LHCN-M2 (cell line): Measurements from ENCODE around the gene NCF2. TPM values are rescaled to one million over a fixed set of nuclear protein-coding genes. Genes with fewer than 3 reads are reported as not detected.

Experiments used
- DNase-seq: peaks from one replicate; pipeline ENCODE4 v3.0.0-alpha.2; 2012; ENCODE audit warnings: low read depth
- total RNA-seq: library from RNA; depleted of rRNA; stranded (reverse); fragments of >200 nt; gene quantifications from 2 replicates; pipeline ENCODE4 v1.2.3, GENCODE V29; 2014

NCF2 gene
- total RNA-seq, 1 experiment from 2014 or later: 0.06 TPM

DNA sequence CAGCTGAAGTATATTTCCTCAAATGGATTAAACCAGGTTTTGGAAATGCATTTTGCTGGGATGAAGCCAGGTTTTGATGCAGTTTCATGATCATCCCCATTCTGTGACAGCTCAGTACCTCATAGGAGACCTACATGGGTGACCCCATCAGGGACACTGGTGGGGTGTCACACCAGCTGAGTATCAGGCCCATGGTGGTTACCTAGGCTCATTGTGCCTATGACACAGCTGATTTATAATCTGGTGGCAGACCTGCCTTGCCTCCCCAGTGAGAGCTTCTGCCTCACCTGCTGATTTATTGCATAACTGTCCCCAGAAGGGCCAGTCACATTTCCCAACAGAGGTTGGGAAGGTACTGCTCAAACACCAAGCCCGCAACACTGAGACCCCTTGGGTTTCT is 3.8 kb downstream of the NCF2 start:
- no peak for DNase-seq

DNA sequence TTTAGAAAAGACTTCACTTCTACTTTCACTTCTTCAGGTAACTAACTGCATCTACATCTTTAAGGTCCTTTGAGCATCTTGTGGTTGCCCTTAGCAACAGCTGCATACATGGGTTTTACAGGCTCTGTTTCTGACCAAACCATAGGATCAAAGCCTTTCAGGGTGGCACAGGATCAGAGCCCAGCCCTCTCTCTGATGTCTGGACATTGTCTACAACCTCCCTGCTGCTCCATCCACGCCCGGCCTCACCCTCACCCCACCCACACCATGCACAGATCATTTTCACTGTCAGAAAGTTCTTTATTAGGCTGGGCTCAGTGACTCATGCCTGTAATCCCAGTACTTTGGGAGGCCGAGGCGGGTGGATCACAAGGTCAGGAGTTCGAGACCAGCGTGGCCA is 5.2 kb downstream of the NCF2 start:
- DNase-seq: no peak

DNA sequence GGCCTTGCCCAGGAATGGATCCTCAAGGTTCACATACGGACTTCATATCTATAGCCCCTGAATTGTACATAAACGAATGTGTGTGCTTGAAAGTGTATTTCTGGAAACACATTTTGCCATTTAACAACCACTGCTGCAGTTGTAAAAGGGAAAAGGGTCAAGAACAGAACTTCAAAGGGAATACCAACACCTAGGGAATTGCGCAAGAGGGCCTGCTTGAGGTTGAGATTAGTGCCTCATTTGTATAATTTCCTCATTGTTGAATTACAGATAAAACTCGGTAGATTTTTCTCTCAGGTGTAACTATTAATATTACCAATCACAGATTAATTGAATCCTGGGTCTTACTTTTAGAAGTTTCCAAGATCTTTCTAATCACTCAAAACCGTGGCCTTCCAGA is 6.1 kb downstream of the NCF2 start:
- no peak for DNase-seq

DNA sequence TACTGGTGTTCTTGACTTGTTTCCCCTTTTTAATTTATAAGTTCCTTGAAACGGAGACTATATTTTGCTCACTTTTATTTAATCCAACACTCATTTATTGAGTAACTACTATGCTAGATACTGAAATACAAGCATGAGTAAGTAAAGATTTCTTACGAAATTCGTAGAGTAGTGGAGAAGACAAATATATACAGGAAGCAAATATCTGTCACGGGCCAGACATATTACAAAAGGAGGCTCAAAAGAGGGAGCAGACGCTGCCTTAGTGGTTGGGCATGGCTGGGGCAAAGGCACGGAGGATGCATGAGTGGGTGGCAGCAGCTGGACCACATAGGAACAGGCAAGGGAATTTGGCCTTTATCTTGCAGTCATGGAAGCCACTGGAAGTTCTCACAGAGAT is 6.8 kb downstream of the NCF2 start:
- no peak for DNase-seq

DNA sequence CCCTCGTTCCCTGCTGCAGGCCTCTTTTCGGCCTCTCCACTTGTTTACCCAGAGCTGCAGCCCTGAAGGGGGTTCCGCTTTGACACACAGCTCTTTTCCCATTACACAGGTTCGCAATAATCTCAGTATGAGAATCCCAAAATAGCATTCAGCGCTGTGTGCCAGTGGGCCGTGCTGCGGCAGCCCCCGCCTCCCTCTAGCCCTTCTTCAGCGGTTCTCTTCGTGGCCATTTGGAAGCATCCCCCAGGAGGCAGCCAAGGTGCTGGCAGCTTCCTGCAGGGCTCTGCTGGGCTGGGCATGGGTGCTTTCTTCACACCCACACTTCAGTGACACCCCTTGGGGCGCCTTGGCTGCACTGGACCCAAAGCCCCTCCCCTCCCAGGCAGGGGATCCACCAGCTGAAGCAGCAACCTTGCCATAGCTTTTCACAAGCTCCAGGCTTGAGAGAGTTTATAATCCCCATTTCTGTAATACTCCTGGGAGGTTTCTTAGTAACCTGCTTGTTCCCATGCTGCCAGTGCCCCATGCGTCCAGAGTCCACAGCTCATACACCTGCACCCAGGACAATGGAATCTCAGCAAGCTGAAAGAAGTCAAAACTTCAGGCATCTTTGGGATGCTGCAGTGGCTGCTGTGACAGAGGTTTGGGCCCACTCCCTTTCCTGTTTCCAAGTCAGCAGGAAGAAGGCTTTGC is 8.1 kb downstream of the NCF2 start:
- no peak for DNase-seq

DNA sequence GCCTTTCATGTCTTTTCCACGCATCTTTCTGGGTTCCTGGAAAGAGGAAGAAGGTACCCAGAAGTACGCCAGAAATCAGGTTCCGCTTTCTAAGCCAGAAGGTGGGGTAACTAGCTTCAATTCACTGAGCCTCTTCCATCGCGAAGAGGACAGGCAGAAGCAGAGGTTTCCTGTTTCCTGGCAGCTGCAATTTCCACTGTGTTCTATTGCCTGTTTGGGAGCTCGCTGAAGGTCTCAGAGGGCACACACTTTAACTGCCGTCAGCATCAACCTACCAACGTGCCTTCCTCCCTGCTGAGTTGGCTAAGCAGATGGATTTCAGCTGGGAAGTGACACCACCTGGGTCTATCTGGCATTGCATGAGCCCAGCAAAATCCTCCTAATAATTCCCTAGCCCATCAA is 10.0 kb downstream of the NCF2 start:
- peak; percentile 50 for DNase-seq

DNA sequence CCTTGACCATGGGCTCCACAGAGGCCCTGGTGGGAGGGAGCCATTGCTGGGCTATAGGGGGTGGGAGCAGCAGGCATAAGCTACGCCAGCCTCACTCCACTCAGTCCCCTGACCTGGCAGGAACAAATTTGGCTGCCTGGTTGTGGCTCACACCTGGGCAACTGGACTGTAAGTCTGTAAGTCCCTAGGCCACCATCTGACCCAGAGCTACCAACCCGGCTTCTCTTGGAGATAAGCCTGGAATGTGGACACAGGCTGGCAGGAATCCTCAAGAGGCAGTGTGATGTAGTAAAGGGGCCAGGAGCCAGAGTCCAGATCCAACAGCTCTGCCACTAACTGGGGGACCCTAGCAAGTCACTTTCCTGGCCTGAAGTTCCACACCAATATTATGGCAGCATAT is 11.4 kb downstream of the NCF2 start:
- DNase-seq: no peak

DNA sequence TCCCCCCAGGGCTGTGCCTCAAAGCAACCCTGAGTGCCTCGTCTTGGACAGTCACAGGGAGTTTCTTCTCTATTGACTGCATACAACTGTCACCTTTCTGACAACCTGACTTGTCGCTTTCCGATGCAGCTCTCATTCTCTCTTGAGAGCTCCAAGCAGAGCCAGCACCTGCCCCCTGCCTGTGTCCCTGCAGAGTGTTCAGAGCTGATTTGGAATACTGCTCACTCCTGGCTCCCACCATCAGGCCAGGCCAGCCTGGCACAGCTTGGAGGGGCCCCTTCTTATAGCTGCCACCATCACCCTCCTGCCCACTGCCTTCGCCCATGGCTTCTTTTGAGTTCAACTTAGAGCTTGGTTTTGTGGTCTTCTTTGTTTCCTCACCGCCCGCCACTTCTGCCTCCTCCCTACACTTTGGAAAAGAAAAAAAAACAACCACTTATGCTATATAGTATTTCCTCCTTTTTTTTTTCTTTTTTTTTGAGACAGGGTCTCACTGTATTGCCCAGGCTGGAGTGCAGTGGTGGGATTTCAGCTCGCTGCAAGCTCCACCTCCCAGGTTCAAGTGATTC is 12.3 kb downstream of the NCF2 start:
- DNase-seq: no peak

DNA sequence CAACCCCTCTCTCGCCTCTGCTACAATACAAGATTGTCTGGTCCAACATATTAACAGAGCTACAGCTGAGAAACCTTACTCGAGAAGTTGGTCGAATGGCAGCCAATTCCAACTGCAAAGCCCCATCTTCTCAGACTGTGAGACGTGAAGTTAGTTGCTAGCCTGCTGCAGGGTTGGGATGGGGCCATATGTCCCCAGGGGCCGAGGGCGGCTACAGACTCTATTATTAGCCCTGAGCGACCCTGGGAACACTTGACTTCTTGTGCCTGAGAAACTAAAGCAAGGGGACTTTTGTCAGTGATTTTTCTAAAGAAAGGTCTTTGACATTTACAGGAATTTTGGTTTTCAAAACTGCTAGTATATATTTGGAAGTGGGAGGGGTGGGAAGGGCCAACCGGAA is 13.7 kb downstream of the NCF2 start:
- no peak for DNase-seq

DNA sequence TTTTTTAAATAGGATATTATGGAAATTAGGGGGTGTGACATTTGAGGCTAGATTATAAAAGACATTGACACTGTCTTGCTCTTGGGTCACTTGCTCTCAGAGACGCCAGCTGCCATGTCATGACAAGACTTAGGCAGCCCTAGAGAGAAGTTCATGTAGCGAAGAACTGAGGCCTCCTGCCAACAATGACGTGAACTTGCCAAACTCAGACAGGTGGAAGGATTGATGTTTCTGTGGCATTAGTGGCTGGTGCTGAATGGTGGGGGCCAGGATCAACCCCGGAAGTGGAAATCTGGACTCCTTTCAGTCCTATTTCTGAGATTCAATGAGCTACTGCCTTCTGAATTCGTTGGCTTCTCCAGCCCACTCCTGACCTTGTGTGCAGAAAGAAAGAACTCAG is 14.7 kb downstream of the NCF2 start:
- no peak for DNase-seq

DNA sequence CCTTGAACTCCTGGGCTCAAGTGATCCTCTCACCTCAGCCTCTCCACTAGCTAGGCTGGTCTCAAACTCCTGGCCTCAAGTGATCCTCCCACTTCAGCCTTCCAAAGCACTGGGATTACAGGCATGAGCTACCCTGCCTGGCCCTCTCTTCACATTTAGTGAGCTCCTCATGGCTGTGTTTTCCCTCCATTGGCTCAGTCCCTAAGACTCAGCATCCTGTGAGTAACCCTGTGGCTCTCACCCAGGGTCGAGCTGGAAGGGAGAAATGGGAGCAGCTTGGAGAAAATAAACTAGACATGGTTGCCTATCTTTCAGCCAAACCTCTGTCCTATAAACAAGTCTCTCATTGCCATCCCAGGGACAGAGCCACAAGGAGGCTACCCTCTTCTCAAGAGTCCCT is 17.5 kb downstream of the NCF2 start:
- DNase-seq: no peak

DNA sequence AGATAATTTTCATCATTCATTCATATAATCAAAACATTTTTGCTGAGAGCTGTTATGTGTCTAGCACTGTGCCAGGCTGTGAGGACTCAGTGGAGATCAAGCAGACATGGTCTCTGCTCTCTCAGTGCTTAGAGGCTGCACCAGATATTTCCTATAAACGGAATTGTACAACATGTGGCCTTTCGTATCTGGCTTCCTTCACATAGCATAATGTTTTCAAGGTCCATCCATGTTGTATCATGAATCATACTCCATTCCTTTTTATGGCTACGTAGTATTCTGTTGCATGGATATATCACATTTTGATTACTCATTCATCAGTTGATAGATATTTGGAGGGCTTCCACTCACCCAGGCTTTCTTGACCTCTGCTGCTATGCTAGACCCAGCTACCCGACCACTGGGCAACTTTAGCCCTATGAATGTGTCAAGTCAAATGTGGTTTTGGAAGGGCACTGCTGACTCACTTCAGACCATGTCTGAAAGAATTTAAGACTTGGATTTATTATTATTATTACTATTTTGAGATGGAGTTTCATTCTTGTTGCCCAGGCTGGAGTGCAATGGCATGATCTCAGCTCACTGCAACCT is 18.5 kb downstream of the NCF2 start:
- DNase-seq: peak; percentile 68

DNA sequence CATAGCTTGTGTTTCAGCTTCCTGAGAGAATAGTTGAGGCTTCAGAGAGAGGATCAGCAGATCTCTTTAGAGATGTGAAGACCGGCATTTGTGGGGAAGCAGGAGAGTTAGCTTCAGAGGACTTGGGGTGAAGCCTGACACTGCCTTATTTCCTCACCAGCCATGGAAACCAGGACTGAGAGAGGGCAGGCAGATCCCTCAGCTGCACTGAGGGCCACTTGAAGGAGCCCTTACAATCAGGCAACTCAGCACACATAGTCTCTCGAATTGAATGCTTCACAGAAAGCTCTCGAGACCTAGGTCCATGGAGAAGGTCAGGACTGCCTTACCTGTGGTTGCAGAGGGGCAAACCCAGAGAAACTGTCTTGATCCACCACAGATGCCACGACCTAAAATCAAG is 19.8 kb downstream of the NCF2 start:
- DNase-seq: no peak

DNA sequence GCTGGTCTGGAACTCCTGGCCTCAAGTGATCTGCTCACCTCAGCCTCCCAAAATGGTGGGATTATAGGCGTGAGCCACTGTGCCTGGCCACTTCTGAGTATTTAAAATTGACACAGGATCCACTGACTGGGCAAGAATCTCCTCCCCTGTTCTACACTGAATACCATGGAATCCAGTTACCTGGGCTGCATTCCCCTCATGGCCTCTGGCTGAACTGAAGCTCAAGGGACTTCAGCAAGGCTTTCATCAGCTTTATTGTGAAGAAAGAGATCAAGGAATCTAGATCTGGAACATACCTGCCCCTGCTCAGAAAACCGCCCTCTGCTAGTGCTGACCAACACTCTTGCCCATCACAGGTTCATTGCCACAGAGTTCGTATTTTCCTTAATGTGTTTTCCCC is 20.5 kb downstream of the NCF2 start:
- no peak for DNase-seq

DNA sequence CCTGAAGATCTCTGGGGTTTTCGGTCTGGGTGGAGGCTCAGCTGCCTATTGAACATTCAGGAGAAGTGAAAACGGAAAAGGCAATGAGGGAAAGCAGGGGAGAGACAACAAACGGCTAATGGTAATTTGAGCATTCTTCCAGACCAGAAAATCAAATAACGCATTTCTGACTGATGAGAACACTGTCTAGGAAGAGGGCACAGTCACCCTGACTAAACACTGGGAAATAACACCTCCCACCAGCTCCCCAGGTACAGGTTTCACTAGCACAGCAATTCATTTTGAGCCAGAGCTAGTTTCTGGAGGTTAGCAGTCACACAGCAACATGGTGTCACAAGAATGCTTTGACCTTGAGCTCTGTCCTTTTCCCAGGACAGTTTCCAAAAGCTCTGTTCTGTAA is 21.1 kb downstream of the NCF2 start:
- DNase-seq: peak; percentile 28

DNA sequence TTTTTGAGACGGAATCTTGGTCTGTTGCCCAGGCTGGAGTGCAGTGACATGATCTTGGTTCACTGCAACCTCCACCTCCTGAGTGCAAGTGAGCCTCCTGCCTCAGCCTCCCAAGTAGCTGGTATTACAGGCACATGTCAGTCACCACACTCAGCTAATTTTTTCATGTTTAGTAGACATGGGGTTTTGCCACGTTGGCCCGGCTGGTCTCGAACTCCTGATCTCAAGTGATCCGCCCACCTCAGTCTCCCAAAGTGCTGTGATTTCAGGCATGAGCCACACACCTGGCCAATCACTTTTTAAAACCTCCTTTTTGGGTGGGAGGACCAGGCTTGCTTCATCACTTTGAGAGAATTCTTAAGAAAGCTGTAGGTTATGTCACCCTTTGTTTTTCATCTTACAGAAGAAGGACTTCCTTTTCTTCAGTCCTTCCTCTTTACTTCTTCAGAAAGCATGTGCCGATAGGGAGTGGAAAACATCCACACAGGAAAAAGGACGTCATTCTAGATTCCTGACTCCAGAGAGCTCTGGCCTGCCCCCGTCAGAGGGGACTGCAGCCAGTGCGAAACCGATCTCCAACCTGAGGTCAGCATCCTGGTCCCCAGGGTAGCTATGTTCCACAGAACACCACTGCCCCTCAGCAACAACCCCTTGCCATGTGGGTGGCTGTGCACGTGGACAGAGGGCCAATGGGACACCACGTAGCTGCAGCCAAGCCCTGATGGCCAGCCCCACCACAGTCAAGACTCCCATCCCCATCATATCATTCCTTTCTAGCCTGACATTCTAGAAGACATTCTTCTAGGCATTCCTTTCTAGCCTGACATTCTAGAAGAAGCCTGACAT is 21.9 kb downstream of the NCF2 start:
- DNase-seq: no peak

DNA sequence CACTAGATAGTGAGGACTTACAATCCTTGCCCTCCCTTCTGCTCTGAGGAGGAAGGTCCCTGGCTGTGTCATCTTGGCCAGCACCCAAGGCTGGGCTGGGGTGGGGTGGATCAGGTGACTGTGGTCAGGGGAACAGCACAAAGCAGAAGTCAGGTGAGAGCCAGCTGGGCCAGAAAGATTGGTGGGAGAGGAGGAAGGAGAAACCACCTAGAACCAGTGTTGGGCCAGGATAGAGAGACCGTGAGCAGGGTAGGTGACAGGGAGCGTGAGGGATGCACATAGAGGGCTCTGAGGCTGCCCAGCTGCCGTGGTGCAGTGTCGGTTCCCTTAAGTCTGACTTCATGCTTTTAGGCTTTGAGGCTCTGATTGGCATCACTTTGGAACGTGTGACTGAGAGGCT is 22.7 kb downstream of the NCF2 start:
- DNase-seq: peak; percentile 42

DNA sequence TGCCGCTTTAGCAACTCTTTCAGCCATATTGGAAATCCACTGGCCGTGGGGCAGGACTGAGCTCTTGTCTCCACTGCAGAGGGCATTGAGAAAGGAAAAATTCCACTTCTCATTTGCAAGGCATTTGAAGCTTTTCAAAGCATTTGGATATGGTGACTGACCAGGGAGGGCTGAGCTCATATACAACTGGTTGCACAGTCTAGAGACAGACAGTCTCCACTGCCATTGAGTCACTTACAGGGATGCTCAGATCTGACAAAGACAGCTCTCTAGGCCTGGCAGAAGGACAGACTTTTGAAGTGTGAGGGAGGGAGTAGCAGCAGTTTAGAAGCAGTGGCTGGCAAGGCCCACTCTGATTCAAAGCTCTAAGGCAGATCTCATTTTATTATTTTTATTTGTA is 24.2 kb downstream of the NCF2 start:
- no peak for DNase-seq

DNA sequence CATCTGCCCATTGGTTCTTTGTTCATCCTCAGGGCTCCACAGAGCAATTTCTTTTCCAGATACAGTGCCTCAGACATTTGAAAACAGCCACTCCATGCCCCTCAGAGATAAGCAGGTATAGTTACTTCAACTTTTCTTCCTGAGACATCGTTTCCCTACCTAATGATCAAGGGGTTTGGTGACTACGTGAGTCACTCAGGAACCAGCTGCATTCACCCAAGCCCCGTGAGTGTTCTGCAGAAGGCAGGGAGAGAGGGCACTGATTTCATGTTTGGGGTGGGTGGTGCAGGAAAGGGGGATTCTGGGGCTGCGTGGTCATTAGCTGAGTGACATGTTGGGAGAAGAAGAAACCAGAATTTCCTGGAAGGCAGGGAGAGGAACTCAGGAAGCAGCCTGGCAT is 25.0 kb downstream of the NCF2 start:
- DNase-seq: no peak

DNA sequence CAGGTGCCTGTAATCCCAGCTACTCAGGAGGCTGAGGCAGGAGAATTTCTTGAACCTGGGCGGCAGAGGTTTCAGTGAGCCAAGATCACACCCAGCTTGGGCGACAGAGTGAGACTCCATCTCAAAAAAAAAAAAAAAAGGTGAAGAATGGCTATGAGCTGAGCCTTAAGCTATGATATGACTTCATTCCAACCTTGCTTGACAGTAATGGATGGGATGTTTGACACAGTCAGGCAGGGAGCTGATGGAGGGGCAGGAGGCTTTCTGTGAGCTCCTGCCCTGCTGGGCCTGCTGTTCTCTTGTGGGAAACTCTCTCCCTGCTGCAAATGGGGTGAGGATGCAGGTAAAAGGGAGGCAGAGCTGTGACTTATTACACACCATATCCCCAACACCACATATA is 27.6 kb downstream of the NCF2 start:
- DNase-seq: no peak

DNA sequence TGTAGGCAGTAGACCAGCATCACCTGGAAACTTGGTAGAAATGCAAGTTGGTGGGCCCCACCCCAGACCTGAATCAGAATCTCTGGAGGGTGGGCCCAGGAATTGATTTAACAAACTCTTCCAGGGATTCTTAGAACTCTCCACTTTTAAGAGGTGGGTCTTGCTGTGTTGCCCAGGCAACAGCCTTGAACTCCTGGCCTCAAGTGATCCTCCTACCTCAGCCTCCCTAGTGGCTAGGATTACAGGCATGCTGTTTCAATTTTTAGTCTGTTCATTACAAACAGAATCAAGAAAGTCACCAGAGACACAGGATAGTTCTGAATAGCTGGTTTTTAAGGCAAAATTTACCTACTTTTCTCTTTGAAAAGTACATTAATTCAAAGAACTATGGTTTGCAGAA is 31.2 kb downstream of the NCF2 start:
- DNase-seq: no peak

DNA sequence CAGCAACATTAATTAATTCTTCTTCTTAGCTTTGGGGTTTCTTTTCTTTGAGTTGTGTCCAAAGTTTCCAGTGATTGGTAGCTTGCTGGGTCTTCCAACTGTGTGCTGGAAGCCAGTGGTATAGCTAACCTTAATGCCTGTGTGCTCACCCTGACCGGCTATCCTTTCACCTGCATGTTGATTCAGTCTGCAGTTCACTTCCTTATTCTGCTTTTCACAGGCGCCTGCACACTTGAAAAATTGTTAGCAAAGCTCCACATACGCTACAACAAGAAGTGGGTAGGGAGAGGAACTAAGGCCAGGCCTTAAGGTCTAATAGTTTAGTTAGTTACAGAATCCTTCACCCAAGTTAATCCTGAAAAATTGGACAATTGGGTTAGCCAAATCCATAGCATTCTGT is 35.7 kb downstream of the NCF2 start:
- no peak for DNase-seq

DNA sequence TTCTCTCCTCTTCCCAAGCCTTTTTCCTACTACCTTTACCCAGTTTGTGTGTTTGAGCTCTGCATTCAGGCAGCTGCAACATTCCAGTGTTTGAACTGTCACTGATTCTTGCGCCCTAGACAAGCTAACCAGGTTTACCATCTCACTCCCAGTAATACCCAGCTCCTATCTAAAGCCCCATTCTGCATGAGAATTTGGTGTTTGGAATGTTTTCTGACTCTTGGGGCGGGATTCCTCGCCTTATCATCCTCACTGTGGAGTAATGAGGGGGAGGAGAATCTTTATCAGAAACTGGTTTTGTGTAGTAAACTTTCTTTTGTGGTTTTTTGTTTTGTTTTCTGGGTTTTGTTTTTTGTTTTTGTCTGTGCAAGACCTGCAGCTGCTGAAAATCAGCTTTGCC is 36.5 kb downstream of the NCF2 start:
- no peak for DNase-seq
